ENCODE measurements around the gene ATP13A2.

The ATP13A2 gene

GRCh38 chr1:16999863-17000262 lies 11.9 kb downstream of the ATP13A2 start:
- no peak for DNase-seq

GRCh38 chr1:16998589-16998988 lies 13.1 kb downstream of the ATP13A2 start:
- DNase-seq, result no peak

- no peak for DNase-seq
Observed at GRCh38 chr1:16996845-16997244, 14.9 kb downstream of the ATP13A2 start.

GRCh38 chr1:16993521-16994038 lies 18.1 kb downstream of the ATP13A2 start:
- no peak for DNase-seq

- no peak for DNase-seq
Observed at GRCh38 chr1:16992675-16993074, 19.1 kb downstream of the ATP13A2 start.

- no peak for DNase-seq
Observed at GRCh38 chr1:16992102-16992501, 19.6 kb downstream of the ATP13A2 start.

- no peak for DNase-seq
Observed at GRCh38 chr1:16991571-16991970, 20.2 kb downstream of the ATP13A2 start.

- DNase-seq, result no peak
Observed at GRCh38 chr1:16989676-16990391, 21.9 kb downstream of the ATP13A2 start.

GRCh38 chr1:16988210-16988609 lies 23.5 kb downstream of the ATP13A2 start:
- DNase-seq, result no peak

- DNase-seq, result no peak
Observed at GRCh38 chr1:16986962-16987361, 24.8 kb downstream of the ATP13A2 start.

GRCh38 chr1:16986560-16986959 lies 25.2 kb downstream of the ATP13A2 start:
- DNase-seq, result no peak

- no peak for DNase-seq
Observed at GRCh38 chr1:16986113-16986512, 25.6 kb downstream of the ATP13A2 start.

- DNase-seq, result no peak
Observed at GRCh38 chr1:16984717-16985116, 27.0 kb downstream of the ATP13A2 start.

- DNase-seq, result no peak
Observed at GRCh38 chr1:16983649-16984048, 28.1 kb downstream of the ATP13A2 start.

GRCh38 chr1:16982902-16983301 lies 28.8 kb downstream of the ATP13A2 start:
- no peak for DNase-seq

- no peak for DNase-seq
Observed at GRCh38 chr1:16981269-16981849, 30.4 kb downstream of the ATP13A2 start.

- no peak for DNase-seq
Observed at GRCh38 chr1:16980473-16981268, 31.1 kb downstream of the ATP13A2 start, which contains the start of gene MFAP2. MFAP2 (minus strand) TSS chr1:16980620; CDS start chr1:16978273, 2,347 bp downstream.

GRCh38 chr1:16979475-16980327 lies 32.0 kb downstream of the ATP13A2 start:
- DNase-seq, result no peak

- DNase-seq, result no peak
Observed at GRCh38 chr1:16978567-16979474, 32.9 kb downstream of the ATP13A2 start.

GRCh38 chr1:16978139-16978538 lies 33.6 kb downstream of the ATP13A2 start:
- DNase-seq, result no peak

GRCh38 chr1:16977377-16977776 lies 34.4 kb downstream of the ATP13A2 start:
- no peak for DNase-seq

GRCh38 chr1:16976966-16977365 lies 34.8 kb downstream of the ATP13A2 start:
- no peak for DNase-seq

All from NCI-H1048 (cell line).